Measurements from ENCODE around the gene ARMC2.

ARMC2 gene

GRCh38 chr6:108996208-108996607 is 148.0 kb downstream of the ARMC2 start:
- no peak for DNase-seq

- DNase-seq, result no peak
Observed at GRCh38 chr6:108998485-108998884, 150.3 kb downstream of the ARMC2 start.

GRCh38 chr6:108999428-108999827 is 151.2 kb downstream of the ARMC2 start:
- no peak for DNase-seq

DNA sequence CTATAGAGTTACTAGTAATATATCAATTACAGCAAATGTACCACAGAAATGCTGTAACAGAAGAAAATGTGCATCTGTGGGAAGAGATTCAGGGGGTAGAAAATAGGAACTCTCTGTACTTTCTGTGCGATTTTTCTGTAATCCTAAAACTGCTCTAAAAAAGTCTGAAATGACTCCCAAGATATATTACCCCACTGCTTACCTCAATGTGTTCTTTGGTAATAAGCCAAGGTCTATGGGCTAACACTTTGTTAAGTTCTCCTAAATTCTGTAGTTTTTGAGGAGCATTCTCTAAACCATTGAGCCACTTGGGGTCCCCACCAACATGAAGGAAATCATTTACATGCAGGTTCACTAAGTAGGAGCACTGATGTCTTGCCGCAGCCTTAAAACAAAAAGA is 152.1 kb downstream of the ARMC2 start:
- no peak for DNase-seq

DNA sequence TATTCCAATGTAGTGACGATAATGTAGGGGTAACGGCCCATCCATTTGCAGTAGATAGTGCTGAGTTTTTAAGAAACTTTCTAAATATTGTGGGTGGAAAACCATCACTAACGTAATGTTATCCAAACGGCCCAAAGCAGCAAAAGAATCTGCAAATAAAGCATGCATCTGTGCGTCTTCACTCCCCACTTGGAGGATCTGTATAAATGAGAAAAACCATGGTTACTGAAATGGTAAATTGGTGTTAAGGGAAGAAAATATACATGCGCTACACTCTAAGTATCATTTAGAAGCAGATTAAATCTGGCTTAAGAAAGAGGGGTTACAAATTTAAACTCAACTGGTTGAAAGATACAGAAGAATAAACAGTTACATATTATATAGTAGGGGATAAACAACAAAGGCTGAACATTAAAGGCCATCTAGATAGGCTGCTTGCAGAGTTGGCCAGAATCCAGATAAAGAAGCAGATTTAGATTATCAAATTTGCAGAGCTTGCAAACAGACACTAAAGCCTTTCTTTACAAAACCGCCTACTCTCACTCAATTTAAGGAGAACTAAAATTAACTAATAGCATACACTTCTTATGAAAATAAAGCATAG is 153.2 kb downstream of the ARMC2 start:
- no peak for DNase-seq

DNA sequence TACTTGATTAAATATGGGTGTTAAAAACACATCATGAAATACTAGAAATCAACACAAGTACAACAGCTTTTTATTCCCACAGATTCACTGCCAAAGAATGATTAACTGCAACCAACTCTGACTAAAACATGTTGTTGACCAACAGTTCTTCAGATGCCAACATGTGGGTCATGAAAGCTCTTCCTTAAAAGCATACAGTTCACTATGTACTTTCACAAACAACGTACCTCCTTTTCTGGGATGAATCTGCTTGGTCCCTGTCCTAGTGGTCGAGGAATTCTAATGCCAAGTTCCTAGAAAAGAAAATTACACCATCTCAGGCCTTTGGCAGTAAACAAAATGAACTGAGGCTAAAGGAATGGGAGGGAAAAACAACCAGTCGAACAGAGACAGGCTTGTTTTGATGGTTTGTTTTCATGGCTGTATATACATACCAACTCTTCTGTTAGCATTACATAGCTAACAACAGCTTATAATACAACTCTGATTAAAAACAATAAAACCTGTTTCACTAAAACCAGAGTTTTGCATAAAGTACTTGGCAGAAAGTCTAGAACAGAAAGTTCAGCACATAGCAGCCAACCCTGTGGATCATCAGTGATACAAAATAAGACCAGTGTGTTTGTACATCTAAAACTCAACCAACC is 154.0 kb downstream of the ARMC2 start:
- DNase-seq, result no peak

GRCh38 chr6:109002882-109003281 is 154.7 kb downstream of the ARMC2 start:
- DNase-seq, result no peak

DNA sequence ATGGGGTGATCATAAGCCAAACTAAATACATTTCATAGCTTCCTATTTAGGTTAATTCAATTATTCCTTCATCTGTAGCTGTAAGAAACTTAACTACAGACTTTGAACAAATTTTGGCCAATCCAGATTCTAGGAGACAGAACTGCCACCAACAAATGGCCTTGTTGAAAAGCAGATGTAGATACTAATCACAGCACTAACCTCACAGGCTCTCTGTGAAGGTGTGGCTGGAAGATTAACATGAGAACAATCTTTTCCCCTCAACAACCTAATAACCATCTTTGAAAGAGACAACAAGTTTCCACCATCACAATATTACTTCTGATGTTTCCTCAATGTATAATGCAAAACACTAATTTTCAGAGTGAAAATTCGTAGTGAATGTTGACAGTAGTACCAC is 158.6 kb downstream of the ARMC2 start:
- no peak for DNase-seq

DNA sequence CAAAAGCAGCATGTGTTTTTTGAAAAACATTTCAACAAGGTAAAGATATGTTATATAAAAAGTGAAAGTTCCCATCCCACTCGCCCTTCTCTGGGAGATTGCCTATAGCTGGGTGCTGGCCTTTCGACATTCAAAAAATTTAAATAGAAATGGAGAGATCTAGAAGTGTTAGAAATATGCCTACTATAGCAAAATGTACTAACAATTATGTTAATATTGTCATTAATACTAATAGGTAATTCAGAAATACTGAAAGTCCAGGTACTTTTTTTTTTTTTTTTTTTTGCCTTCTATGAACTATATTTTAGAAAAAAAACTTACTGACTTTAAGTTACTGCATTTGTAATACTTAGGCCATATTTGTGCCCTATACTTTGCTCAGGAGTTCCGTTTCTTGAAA is 159.3 kb downstream of the ARMC2 start:
- no peak for DNase-seq

DNA sequence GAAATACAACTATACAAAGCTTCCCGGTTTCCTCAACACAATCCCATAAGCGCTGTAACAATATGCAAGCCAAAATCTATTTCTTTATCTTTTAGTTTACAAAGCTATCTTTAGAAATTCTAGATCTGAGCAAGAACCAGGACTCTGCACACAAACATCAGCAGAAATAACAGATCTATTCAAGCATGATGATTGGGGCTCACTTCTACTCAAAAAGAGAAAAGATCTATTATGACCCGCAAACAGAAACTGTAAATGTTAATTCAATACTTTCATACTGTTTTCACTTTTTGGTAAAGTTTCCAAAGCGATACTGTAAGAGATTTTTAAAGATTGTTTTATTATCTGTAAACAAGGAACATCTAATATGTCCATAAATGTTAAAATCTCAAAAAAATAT is 159.8 kb downstream of the ARMC2 start:
- no peak for DNase-seq

DNA sequence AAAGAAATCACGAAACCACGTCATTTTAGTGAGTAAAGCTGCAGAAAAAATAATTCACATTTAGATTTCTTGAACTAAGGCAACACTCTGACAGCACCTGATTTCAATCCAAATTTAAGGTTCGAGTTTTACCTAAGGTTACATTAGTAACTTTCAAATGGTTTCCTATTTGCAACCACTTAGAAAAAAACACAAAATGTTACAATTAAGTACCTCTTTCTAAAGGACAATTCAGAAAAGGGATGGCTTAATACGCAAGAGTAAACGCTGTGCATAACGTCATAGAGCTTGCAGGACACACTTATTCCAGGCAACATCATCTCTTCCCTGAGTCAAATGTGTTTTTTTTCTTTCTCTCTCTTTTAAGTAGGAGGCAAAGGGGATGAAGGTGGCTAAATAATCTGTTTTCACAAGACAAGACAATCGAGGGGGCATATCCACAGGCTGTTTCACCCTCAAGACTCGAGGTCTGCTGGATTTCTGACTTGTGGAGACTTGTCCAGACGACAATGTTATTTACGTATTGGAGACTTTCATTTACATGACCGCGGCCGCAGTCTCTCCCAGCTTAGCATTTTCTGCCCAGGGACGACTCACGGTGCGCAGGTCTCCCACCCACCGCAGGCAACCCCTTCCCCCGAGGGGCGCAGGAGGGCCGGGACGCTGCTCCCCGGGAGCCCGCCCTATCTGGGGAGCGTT is 160.5 kb downstream of the ARMC2 start:
- DNase-seq, result no peak

- DNase-seq, result peak; percentile 84
Observed at GRCh38 chr6:109009236-109009961, 161.2 kb downstream of the ARMC2 start.

- DNase-seq, result no peak
Observed at GRCh38 chr6:109009962-109010704, 161.9 kb downstream of the ARMC2 start.

DNA sequence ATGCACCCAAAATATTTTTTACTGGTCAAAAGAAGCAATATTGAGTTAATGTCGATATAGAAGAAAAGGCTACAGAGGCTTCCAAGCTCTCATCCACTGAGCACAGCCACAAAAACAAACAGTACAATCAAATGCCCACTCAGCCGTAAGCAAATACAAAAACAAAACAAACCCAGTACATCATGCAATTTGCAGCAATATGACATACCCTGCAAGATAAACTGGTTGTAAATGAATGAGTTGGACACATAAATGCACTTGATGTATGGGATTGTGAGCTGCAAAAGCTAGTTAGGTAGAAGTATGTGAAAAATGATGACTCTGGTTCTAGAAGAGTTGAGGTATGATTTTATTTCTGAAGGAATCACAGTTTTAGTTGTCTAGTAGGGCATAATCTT is 162.5 kb downstream of the ARMC2 start:
- no peak for DNase-seq

GRCh38 chr6:109013656-109014305 is 165.6 kb downstream of the ARMC2 start:
- no peak for DNase-seq

- DNase-seq, result no peak
Observed at GRCh38 chr6:109014606-109015005, 166.4 kb downstream of the ARMC2 start.

GRCh38 chr6:109015176-109015575 is 167.0 kb downstream of the ARMC2 start:
- no peak for DNase-seq

GRCh38 chr6:109019911-109020310 is 171.7 kb downstream of the ARMC2 start:
- no peak for DNase-seq

- no peak for DNase-seq
Observed at GRCh38 chr6:109021870-109022269, 173.6 kb downstream of the ARMC2 start.

DNA sequence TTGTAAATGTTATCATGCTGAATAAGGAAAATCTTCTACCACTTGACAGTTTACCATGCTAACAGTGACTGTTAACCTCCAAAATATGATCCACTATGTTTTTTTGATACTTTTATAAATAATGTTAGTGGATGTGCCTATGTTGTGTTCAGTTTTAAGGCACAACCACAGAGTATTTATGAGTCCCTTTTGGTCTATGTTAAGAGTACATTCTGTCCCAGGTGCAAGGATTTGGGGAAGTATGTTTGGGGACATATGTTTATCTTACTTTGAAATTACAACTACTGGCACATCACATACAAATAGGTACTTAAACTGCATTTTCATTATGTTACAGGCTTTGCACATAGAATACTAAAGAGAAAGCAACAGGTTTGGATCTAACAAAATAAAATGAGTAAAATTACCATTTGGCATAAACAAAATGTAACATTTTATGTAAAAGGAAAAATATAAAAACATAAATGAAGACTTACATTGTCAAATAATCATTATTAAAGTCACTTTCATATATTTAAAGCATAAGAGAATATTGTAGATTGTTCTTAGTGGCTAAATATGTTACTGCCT is 175.2 kb downstream of the ARMC2 start:
- DNase-seq, result no peak

Data from NCI-H1436 (cell line).